Measurements from ENCODE around the gene MED25.

MED25 gene

DNA sequence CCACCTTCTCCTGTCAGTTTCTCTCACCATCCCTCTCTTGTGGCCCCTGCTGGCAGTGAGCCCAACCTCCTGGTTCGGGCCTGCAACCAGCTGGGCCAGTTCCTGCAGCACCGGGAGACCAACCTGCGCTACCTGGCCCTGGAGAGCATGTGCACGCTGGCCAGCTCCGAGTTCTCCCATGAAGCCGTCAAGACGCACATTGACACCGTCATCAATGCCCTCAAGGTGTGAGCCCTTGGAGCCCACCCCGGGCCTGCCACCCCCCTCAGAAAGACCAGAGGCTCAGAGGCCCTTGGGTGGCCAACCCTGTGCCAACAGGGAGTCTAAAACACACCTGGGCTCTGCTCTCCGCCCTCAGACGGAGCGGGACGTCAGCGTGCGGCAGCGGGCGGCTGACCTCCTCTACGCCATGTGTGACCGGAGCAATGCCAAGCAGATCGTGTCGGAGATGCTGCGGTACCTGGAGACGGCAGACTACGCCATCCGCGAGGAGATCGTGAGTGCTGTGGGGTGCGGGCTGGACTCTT lies 18.8 kb upstream of the MED25 start:
- no peak for DNase-seq (ENCODE audit: low read depth)

DNA sequence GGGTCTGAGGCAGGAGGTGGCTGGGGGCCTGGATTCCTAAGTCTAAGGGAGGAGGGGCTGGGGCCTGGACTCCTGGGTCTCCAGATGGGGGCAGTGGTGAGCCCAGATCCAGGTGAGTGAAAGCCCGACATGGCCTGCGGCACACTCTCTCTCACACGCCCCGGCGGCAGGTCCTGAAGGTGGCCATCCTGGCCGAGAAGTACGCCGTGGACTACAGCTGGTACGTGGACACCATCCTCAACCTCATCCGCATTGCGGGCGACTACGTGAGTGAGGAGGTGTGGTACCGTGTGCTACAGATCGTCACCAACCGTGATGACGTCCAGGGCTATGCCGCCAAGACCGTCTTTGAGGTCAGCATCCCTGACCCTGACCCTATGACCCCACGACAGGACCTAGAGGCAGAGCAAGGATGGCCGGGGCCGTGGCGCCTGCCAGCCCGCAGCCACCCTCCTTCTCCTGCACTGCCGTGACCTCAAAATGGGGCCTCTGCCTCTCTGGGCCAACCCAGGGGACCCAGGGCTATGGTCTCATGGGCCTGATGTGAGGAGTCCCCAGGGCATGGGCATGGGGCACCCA lies 18.2 kb upstream of the MED25 start:
- no peak for DNase-seq (ENCODE audit: low read depth)

DNA sequence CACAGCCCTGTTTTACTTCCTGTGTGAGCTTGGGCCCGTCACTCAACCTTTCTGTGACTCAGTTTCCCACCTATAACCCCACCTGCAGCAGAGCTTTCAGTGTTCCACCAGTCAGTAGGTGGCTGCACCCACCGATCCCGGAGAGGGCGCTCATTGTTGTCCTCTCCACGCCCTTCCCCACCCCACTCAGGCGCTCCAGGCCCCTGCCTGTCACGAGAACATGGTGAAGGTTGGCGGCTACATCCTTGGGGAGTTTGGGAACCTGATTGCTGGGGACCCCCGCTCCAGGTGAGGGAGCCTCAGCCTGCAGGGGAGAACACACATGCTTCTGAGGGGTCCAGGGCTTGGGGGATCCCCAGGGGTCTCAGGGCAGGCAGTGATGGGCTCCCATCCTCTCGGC lies 17.3 kb upstream of the MED25 start:
- DNase-seq (ENCODE audit: low read depth): no peak

DNA sequence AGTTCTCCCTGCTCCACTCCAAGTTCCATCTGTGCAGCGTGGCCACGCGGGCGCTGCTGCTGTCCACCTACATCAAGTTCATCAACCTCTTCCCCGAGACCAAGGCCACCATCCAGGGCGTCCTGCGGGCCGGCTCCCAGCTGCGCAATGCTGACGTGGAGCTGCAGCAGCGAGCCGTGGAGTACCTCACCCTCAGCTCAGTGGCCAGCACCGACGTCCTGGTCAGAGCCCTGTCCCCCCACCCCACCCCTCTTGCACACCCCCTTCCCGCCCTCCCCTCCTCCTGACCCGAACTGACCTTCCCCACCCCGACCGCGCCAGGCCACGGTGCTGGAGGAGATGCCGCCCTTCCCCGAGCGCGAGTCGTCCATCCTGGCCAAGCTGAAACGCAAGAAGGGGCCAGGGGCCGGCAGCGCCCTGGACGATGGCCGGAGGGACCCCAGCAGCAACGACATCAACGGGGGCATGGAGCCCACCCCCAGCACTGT lies 16.6 kb upstream of the MED25 start:
- DNase-seq (ENCODE audit: low read depth): no peak

DNA sequence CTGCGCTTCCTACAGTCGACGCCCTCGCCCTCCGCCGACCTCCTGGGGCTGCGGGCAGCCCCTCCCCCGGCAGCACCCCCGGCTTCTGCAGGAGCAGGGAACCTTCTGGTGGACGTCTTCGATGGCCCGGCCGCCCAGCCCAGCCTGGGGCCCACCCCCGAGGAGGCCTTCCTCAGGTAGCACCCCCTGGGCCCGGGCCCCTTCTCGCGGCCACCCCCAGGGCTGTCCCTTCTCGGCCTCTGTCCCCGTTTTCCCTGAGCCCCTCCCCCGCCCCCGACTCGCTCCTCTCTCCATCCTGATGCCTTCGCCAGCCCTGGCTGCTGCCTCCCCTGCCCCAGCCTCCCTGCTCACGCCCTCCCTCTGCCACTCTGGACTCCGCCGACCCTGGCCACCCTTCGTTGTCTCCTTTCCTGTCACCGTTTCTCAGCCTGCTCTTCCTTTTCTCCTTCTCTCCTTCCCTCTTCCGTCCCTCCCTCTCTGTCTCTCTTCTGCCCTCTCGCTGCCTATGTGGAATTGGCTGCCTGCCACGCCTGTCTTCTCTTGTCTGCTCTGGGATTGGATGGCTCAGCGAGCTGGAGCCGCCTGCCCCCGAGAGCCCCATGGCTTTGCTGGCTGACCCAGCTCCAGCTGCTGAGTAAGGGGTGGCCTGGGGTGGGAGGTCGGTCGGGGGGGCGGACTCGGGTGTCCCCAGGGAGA lies 16.0 kb upstream of the MED25 start:
- no peak for DNase-seq (ENCODE audit: low read depth)

DNA sequence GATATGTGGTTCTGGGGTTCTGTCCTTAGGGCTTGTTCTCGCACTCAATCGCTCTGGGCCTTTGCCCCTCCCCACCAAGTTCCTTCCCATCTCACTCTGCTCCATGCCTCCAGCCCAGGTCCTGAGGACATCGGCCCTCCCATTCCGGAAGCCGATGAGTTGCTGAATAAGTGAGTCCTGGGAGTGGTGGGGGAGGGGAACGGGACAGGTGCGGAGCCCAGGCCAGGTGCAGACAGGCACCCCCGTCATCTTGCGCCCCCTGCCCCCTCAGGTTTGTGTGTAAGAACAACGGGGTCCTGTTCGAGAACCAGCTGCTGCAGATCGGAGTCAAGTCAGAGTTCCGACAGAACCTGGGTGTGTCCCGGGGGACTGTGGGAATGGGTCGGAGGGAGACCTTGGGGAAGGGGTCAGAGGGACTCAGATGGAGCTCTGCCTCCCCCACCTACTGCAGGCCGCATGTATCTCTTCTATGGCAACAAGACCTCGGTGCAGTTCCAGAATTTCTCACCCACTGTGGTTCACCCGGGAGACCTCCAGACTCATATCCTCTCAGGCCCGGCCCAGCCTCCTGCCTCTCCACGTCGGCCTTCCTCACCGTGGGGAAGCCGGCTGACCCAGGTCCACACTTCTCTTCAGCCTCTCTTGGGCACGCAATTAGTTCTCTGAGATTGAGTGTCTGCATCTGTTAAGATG lies 15.1 kb upstream of the MED25 start:
- DNase-seq (ENCODE audit: low read depth): no peak

DNA sequence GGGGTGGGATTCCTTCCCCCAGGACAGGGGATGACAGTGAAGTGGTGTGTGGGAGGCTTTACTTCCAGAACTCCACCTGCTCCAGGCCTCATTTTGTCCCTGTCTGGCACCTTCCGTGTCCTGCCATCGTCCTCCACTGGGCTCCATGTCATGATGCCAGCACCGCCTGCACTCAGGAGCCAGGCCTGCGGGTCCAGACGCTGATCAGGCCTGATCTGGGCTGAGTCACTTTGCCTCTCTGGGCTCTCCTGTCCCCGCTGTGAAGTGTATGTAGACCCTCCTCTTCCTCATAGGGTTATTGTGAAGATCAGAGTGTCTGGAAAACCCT lies 14.6 kb upstream of the MED25 start:
- no peak for DNase-seq (ENCODE audit: low read depth)

DNA sequence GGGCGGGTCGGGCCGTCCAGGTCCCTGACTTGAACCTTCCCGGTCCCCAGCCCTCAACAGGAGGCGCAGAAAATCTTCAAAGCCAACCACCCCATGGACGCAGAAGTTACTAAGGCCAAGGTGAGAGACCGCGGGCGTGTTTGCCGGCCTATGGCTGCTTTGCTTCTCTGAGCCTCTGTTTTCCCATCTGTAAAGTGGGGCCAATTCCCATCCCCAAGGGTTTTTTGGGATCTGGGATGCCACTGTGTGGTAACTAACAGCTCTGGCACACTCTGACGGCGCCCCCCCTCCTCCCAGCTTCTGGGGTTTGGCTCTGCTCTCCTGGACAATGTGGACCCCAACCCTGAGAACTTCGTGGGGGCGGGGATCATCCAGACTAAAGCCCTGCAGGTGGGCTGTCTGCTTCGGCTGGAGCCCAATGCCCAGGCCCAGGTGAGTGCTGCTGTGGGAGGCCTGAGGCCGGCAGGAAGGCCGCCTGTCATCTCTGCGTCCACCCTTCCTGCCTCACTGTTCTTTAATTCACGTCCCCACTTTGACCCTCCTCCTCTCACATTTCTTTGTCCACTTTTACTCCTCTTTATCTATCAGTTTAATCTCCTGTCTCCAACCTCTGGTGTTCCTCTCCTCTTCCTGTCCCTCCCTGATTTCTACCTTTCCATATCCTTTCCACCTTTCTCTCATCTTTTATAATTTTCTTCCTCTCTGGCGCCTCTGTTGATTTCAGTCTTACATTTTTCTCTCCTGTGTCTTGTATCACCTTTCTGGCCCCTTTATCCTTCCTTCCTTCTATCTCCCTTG lies 12.1 kb upstream of the MED25 start:
- DNase-seq (ENCODE audit: low read depth): no peak

DNA sequence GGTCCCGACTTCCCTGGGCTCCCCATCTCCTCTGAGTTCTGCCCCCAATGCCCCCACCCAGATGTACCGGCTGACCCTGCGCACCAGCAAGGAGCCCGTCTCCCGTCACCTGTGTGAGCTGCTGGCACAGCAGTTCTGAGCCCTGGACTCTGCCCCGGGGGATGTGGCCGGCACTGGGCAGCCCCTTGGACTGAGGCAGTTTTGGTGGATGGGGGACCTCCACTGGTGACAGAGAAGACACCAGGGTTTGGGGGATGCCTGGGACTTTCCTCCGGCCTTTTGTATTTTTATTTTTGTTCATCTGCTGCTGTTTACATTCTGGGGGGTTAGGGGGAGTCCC lies 11.5 kb upstream of the MED25 start:
- DNase-seq (ENCODE audit: low read depth): no peak

DNA sequence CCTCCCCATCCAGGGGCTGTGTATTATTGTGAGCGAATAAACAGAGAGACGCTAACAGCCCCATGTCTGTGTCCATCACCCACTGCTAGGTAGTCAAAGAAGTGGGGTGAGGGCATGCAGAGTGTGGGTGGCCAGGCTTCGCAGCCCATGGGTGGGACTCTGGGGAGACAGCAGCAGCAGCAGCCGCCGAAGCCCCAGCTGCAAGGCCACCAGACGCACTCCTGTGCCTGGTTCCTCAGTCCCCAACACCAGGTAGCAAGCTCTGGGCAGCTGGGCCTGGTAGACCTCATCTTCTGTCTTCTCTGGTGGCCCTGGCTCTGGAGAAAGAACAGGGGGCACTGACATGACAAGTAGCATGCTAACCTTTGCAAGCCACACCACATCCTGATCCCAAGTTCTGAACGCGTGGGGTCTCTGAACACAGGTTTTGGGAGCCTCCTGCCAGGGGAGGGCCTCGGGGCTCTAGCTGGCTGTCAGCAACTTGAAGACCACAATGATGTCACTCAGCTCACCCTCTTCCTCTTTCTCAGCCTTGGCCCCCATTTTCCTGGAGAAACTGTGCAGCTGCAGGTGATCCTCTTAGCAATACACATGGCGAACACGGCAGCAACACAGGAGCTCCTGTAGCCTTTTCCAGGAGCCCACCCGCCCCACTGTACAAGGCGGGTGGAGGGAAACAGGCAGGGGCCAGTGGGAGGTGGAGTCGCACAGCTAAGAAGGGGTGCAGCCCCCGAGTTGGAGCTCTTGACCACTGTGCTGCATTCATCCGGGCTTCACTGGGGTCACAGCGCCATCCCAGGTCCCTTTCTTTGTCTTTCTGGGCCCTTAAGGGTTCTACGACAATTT lies 10.8 kb upstream of the MED25 start:
- no peak for DNase-seq (ENCODE audit: low read depth)

DNA sequence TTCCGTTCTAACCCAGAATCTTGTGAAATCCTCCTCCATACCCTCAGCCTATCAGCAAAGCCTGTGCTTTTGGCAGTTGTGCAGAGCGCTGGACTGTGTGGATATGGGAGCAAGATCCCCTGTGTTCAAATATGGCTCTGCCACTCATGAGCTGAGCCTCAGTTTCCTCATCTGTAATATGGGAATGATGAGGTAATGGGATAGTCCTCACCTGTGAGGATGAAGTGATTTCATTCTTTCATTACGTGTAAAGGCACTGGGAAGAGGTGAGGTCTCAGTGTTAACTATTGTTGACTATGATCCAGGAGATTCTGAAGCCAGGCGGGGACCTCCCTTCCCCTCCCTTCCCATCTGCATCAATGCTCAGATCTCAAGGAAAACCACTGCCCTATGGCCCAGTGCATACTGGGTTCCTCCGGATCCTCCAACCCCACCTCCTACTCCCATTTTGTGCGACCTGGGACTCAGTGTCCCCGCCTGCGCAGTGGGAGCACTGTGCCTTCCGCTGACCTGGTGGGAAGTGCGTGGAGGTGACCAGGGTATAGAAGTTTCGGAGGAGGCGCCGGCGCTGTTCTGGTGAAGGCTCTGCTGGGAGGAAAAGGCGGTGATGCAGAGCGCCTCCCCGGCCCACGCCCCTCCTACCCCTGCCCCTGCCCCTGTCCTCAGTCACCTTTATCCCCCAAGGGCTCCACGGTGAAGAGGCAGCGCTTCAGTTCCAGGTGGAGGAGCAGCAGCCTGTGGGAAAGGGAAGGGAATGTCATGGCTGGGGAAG lies 10.0 kb upstream of the MED25 start:
- DNase-seq (ENCODE audit: low read depth): no peak

DNA sequence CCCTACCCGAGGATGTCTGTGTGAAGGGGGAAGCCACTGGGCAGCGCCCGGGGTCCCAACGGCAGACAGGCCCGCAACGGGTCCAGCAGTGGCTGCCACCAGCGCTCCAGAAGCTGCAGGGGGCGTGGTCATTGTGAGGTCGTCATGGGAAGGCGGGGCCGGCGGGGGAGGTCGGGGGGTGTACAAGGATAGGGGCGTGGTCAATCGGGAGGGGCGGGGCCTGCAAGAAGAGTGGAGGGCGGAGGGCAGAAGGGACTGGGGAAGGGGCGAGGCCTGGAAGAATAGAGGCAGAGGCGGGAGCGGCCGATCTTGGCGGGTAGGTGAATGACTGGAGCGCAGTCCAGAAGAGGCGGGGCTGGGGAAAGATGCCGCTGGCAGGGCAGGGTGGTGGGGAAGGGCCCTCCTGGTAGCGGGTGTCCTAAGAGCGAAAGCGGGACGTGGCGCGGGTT lies 9.4 kb upstream of the MED25 start:
- peak; percentile 56 for DNase-seq (ENCODE audit: low read depth)

DNA sequence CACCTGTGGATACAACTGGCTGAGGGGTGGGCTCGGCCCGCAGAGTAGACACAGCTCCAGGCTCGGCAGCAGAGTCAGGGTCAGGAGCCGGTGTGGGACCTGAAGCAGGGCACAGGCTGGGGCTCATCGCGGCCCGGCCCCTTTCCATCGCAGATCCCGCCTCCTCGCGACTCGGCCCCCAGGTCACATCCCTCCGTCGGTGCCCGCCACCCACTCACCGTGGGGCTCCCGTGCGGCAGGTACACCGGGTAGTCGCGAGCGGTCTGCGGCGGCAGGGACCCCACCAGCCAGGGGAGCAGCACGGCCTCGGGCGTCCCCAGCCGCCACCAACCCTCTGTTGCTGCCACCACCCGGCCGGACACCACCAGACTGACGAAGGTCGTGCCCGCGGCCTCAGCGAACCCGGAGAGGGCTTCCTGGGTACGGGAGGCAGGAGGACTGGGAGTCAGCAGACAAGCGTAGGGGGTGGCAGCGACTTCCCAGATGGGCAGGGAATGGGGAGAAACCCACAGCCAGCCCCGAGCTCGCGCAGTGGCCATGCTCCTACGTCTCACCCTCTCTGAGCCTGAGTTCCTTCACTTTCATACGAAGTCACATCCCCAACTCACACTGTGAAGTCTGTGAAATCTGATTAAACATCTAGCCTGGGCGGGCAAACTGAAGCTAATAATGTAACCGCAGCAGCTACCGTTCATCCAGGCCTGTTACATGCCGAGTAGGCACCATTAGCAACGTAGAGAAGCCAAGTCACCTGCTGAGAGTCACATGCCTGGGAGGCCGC lies 8.7 kb upstream of the MED25 start:
- no peak for DNase-seq (ENCODE audit: low read depth)

DNA sequence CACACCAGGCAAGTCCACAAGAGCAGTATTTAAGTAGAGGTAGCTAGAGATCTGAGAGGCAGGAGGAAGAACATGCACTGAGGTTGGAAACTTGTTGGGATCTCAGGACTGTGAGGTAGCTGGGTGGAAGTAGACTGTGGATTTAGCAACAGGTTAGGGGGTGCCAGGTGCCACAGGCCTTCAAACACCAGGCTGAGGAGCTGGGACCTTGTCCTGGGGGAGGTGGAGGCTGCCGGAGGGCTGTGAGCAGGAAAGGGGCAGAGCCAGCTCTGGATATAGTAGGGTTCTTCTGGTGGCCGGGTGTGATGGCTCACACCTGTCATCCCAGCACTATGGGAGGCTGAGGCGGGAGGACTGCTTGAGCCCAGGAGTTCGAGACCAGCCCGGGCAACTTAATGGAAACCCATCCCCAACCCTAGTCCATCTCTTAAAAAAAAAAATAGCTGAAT lies 8.1 kb upstream of the MED25 start:
- DNase-seq (ENCODE audit: low read depth): no peak

DNA sequence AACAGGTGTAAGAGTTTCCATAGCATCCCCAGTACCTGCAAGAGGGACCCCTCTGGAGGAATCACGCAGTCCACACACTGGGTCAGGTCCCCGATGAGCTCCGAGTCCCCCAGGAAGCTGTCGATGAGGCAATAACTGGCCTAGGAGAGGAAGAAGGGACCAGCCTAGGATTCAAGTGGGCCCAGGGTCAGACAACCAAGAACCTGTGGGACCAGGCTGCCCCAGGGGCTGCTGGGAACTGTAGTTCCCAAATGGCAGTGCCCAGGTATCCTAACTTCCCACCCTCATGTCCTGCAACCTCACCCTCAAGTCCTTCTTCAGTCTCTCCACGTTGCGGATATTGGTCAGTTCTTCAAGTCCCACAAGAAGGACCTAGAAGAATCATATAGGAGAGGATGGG lies 6.8 kb upstream of the MED25 start:
- DNase-seq (ENCODE audit: low read depth): no peak

DNA sequence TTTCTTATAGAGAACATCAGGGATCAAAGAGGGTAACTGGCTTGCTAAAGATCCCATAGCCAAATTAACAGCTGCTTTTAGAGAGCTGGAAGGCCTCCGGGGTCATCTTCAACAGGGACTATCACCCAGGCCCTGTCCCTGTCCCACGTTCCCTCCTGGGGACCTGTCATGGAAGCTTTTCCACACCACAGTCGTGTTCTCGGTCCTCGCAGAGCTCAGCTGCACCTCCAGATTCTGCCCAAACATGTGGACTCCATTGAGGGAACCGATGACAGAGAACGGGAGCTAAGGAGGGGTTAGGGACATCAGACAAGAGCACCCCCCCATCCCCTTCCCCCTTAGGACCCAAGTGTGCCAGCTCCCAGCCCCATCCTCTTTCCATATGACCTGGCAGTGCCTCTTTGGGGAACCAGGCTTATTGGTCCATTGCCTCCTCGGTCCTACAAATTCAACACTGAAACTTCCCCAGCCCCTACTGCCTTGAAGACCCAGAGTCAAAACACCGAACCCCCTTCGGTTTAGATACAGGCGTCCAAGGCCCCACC lies 5.6 kb upstream of the MED25 start:
- no peak for DNase-seq (ENCODE audit: low read depth)

DNA sequence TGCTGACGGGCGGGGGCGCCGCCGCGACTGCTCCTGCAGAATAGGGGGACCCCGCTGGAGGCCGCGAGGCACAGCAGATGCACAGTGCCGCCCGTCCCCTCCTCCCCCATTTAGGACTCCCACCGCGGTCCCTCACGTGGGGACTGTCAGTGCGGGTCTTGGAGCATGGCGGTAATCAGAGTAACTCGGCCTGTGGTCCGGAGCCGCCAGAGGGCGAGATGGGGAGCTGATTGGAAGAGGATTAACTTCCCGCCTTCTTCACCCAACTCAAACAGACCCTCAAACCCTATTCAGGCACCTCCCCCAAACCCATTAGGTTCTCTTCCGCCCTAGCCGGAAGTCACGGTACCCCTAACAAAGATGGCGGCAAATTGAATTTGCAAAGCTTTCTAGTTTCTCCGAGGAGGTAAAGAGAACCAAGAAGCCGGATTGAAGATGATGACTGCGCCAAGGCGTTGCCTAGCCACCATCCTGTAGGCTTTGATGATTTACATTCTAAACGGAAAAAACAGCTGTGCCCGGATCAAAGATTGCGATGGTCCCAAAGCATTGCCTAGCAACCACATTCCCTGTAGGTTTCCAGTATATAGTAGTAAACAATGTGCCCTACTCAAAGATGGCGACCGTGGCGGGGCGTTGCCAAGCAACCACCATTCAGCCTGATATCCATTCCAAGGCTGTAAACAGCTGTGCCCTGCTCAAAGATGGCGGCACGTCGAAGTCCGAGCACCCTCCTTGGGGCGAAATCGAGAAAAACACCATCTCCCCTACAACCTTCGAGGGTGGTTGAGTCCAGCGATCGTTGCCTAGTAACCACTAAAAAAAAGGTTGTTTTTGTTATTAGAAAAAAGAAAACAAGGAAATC lies 4.9 kb upstream of the MED25 start, which contains the start of gene FUZ:
Gene FUZ, minus strand, starts transcription at position 296 of the 865 bp plus-strand sequence. Its CDS starts 186 bp downstream, at position 110.
- peak; percentile 66 for DNase-seq (ENCODE audit: low read depth)

DNA sequence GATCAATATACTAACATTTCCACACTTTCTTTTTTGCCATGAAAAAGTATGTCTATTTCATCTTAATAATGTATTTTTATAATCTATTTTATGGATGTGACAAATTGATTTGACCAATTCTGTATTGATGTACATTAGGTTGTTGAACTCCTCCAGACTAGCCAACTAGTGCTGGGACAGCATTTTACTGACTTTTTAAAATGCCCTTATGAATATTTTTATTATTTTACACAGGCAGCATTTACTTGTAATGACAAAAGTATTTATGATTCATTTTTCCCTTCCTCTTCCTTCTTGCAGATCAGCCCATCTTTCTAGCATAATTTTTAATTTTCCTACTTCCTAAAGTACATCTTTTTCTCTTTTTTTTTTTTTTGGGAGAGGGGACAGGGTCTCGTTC lies 4.1 kb upstream of the MED25 start:
- no peak for DNase-seq (ENCODE audit: low read depth)

DNA sequence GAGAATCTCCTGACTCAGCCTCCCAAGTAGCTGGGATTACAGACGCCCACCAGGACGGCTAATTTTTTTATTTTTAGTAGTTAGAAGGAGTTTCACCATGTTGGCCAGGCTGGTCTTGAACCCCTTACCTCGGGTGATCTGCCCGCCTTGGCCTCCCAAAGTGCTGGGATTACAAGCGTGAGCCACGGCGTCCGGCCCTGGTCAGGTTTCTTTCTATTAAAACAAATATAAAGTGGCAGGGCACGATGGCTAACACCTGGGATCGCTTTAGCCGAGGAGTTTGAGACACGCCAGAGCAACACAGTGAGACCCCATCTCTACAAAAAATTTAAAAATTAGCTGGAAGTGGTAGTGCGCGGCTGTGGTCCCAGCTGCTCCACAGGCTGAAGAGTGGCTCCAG lies 1.5 kb upstream of the MED25 start:
- DNase-seq (ENCODE audit: low read depth): no peak

Data from stimulated activated CD8-positive, alpha-beta memory T cell treated with anti-CD3 and anti-CD28 coated beads, Interleukin-15, amount 100 ng/mL, for 24 hours (primary cell).